GM21526 (cell line): Measurements from ENCODE around the gene FAH.
A peak's percentile ranks its signal among the peaks of the same experiment; 100 is the strongest.

Experiments
- ATAC-seq: cut with Tn5 transposase; IDR thresholded peaks from one replicate; pipeline ENCODE4 v1.9.1; 2021; ENCODE audit warnings: moderate library complexity; ENCODE audit not compliant: unreplicated experiment, low FRiP score

FAH gene

DNA sequence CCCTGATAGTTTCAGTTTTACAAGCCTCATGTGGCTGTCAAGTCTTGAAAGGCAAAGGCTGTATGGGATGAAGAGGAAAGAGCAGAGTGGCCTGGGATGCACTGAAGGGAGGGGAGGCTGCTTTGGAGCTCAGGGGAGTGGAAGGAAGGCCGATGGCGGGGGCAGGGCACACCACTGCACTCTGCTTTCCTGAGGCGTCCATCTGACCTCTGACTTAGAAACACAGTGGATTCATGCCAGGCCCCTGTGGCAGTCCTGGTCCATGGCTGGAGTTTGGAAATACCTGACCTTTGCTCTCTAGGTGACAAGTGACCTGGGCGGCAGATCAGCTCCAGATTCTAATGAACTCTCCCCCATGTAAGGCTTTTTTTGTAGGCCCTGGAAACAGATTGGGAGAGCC, 19.0 kb downstream of the FAH start:
- ATAC-seq = no peak

DNA sequence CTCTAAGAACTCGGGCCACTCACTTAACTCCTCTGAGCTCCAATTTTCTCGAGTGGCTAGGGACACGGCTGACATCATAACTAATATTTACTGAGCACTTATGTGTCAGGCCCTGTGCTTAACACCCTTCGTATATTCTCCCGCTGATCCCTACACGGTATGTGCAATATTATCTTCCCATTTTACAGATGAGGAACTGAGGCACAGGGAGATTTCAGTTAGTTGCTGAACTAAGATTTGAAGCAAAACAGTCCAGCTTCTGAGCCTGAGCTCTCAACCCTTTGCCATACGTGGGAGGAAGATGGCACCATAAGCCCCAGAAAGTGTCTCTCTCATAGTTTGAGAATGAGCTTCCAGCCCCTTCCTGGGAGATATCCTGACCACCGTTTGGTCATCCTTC, 19.6 kb downstream of the FAH start:
- no peak for ATAC-seq

DNA sequence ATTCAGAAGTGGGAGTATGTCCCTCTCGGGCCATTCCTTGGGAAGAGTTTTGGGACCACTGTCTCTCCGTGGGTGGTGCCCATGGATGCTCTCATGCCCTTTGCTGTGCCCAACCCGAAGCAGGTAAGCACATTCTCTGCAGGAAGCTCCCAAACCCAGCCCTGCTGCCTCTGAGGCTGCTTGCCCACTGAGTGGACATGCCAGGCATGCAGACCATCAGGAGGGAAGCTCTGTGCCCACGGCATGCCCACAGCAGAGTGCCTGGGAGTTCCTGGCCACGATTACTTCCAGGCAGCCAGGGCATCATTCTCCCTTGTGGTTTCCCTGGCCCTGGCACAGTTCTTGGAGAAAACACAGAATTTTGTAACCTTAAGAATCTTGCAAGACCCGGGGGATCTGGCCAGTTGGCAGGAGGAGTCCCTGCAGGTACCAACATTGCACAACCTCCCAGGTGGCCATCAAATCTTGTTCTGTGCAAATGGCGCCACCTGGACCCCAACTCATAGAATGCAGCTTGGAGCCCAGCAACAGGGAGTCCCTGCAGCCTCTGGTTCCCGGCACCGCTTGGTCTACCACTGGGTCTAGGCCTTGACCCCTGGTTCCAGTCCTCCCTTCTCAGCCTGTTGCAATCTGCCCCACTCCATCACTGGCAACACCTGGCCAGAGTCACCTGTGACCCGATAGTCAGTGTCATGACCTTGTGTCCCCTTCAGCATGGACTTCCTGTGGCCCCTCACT, 20.4 kb downstream of the FAH start:
- peak; percentile 74 for ATAC-seq

DNA sequence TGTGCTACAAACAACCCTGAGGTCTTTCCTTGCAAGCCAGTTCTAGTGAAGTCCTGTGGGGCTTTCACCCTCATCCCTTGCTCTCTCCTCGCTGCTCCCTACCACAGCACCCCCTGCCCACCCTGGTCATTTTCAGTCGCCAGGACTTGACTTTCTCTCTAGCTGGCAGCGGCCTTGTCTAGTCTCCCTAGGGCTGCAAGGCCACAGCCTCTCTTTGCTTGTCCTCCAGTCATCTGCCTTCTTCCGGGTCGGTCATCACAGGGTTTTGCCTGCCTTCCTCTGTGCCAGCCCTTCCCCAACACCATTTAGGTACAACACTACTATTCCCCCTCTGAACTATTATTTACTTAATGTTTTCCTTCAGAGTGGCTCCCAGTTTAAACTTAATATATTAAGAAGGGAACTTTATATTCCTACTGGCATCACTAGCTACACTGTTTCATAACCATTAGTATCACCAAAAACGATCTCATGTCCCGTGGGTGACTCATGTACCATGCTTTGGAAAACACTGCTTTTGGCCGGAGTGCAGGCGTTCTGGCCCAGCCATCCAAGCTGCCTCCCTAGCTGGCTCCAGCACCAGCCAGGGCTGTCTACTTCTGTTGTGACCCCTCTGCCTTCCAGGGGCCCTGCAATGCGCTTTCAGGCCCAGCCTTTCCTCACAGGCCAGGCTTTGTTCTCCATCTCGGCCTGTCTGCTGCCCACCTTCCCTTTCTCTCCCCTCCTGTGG, 21.4 kb downstream of the FAH start:
- ATAC-seq = no peak

DNA sequence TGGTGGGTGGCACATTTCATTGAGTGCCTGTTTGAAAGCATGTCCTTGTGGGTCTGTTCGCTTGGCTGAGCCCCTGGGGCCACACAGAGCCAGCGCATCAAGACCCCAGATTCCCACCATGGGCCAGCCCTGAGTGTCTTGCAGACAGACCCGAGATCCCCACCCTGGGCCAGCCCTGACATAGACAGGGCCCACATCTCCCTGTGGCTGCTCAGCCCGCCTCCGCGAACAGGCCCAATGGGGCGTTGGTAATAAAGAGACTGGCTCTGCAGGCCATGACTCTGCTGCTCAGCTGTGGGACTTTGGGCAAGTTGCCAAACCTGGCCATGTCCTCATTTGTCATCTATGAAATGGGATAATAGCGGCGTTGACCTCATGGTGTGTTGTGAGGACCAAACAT, 22.6 kb downstream of the FAH start:
- ATAC-seq = no peak

DNA sequence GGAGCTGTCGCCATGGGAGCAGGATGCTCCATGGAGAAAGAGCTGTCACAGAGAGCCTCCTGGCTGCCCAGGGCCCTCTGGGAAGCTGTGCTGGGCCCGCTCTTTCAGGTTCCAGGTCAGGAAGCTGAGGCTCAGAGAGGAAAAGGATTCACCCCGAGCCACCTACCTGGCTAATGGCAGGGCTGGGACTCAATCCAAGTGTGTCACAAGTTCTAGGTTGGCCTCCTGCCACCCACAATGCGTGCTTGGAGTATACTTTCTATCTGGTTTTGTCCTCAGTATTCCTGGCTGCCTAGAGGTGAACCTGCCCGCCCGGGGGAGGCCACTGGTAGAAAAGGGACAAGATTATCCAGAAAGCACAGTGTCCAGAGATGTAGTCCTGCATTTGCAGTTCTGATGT, 23.6 kb downstream of the FAH start:
- no peak for ATAC-seq

DNA sequence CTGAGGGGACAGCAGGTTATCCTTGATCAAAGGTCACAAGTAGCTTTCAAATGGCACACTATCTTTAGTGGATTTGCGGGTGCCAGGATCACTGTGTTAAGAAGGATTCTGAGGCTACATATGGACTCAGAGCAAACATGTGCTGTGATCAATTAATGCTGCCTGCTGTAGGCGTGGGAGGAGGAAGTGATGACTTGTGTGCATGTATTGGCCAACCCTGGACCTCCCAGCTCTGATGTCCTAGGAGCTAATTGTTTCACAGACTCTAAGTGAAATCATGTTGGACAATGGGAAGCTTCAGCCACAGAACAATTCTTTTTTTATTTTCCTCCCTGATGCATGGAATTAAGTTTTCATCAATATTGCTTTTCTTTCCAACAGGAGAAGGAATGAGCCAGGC, 24.4 kb downstream of the FAH start:
- ATAC-seq = no peak

DNA sequence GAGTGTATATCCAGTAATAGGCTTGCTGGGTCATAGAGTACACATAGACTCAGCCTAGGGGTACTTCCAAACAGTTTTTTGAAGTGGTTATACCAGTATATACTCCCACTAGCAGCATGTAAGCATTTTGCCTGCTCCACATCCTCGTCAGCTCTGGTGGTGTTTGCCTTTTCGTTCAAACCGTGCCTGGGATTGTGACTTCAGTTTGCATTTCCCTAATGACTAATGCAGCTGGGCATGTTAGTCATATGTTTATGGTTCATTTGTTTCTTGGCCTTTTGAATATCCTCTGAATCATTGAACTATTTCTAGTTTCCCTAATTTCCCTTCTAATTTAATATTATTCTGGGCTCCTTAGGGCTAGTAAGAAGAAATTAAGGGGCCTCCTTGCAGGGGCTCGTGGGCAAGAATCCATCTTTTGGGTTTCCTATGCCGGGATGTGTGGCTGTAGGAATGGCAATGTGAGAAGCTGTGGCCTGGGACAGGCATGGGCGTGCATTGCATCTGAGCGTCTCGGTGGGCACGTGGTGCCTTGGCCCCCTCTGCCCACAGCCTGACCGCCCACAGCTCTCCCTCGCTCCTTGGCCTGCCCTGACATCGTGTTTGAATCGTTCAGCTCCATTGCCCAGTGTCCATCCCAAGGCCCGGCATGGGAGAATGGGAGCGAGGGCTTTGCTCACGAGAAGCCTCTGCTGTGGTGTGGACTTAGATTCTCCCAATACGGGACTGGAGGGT, 26.4 kb downstream of the FAH start:
- ATAC-seq = no peak

DNA sequence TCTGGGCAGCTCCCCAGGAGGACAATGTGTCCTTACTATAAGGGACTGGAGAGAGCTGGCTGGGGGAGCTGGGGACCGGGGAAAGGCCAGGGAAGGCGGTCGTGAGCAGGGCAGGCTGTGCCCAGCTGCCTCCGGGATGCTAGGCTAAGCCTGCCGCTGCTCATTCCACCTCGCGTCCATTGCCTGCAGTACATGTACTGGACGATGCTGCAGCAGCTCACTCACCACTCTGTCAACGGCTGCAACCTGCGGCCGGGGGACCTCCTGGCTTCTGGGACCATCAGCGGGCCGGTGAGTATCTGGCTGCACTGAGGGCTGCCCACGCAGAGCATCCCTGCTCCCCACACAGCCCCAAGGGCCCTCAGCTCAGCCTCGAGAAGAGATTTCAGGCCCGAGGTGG, 27.1 kb downstream of the FAH start:
- ATAC-seq = no peak

DNA sequence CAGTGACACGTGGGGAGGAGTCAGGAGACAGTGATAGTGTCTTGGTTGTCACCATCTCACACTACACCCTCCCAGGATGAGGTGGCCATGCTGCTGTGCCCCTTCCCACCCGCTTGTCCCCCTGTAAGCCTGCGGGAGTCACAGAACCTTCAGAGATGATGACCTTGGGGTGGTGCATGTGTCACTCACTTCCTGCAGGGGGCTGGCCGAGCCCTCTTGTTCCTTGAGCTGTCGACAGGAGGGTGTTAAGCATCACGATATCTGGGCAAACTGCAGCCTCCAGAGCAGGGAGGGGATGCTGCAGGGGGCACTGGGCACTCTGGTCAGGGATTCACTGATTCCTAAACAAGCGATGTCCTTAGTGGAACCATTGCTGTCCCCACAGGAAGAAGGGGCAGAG, 27.7 kb downstream of the FAH start:
- ATAC-seq = no peak

DNA sequence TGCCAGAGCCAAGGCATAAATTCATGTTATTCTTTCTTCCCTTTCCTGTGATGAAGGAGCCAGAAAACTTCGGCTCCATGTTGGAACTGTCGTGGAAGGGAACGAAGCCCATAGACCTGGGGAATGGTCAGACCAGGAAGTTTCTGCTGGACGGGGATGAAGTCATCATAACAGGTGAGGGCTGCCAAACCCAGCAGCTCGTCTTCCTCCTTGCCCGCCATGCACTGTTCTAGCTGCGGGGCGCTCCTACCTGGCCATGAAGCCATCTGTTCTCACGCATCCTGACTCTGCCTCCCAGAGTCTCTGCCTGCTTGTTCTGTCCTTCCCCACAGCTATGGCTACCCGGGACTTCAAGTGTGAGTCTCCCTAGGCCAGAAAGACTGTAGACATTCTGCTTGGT, 28.2 kb downstream of the FAH start:
- no peak for ATAC-seq

DNA sequence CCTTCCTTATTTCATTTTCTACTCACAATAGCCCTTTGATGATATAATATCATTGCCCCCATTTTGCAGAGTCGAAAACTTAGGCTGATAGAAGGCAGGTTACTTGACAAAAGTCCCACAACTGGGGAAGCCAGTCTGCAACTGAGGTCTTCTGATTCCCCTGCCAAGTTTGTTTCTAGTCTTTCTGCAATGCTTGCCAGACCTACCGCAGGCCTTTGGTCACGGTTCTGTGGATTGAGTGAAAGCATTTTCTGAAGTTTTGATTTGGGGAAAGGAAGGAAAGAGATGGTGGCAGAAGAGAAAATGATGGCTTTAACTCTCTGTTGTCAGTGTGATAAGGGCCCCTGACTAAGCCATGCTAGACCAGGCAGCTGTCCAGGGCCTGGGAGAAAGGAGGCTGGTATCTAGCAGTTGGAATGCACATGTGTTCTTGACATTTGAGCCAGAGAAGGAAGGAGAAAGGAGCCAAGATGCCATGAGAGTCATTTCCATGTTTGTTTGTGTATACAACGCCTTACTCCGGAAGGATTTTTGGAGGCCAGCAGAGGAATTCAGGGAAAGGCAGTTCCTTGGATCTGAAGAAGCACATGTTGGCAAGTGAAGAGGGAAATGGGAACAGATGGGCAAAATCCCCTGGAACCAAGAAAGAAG, 29.9 kb downstream of the FAH start:
- ATAC-seq = no peak

DNA sequence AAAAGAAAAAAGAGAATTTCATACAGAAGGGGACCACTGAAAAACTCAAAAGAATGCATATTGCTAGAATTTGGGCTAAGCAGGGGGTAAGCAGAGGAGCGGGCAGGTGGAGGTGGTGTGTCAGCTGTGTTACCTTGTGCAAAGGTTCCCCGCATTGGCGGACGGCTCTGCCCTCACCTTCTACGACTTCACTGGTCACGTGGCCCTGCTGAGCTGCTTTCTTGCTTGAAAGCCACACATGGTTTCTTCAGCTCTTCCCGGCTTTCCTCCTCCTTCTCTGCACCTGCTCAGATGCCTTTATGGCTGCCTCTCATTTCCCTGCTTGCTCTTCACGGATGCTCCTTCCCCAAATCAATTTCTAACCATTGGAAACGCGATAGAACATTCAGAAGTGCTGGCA, 30.5 kb downstream of the FAH start:
- no peak for ATAC-seq

DNA sequence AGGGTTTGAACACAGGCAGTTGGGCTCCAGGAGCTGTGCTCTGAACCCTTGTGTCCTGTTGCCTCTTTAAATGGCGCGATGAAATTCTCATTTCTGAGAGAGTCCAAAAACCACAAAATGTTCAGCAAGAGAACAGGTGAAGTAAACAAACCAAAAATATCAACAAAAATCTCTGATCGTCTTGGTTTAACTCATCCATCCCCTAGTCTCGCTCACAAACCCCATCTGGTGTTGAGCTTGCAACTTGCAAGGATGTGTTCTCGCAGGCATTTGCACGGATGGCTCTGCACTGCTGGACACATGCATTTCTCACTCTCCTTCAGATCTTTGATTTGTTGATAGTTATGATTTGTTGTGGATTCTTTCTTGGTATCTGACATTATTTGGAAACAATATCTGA, 31.1 kb downstream of the FAH start:
- no peak for ATAC-seq

DNA sequence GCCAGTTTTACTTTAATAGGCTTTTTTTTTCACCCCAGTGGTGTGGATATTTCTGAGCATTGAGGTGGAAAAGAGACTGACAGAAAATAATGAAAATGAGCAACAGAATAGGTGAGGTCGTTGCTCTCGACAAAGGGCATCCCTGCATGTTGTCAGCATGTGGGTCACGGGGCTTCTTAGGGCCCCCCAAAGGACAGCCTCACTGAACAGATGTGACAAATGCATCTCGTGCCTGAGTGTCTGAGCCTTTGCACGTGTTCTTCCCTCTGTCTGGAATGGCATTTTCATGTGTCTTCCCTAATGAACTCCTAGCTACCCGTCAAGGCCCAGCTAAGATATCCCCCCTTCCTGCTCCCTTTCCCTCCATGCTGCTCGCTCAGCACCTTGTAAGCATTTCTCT, 31.8 kb downstream of the FAH start:
- no peak for ATAC-seq

DNA sequence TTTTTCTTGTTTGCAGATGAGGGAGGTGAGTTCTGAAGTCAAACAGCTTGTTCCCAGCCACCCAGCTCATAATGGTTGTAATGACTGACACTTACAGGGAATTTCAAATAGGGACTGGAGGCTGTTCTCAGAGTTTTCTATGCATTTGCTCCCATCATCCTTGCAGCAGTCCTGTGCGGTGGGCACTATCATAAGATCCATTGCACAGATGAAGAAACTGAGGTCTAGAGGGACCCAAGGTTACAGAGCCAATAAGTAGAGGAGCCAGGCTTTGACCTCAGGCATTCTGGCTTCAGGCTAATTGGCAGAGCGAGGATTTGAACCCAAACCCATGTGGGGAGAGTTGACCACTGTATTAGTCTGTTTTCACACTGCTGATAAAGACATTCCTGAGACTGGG, 32.4 kb downstream of the FAH start:
- ATAC-seq = no peak

DNA sequence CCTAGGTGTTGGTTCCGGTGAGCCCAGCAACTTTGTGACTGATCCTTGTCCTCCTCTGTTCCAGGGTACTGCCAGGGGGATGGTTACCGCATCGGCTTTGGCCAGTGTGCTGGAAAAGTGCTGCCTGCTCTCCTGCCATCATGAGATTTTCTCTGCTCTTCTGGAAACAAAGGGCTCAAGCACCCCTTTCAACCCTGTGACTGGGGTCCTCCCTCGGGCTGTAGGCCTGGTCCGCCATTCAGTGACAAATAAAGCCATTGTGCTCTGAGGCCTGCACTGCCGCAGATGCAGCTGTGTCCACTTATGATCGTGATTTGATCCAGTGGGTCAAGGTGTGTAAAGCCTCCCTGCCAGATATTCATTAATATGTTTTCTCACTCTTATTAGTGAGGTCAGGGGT, 33.3 kb downstream of the FAH start:
- ATAC-seq = no peak

DNA sequence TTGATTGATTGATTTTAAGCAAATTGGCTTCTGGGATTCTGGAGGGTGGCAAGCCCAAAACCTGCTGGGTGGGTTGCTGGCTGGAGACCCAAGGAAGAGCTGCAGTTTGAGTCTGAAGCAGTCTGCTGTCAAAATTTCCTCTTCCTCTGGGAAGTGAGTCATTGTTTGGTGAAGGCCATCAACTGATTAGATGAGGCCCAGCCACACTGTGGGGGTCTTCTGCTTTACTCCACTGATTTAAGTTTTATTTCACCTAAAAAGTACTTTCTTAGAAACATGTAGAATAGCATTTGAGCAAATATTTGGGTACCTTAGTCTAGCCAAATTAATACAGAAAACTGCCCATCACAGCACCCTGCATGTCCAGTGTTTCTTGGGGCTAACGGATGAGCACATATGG, 33.8 kb downstream of the FAH start:
- ATAC-seq = no peak

DNA sequence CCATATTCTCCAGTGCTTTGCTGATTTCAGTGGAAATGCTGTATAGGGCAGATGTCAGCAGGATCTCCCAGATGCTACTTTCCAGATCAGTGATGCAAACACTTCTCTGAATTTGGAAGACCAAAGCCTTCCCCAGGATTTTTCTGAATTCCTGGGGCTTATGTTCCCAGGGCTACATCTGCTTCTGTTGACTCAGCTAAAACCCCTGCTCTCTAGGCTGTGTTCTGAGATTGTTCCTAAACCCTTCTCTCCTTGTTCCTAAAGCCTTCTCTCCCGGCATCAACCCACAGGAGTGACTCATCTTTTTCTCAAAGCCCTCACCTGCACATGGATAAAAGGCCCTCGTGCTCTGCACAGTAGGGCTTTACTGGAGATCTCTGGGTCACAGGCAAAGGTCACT, 35.5 kb downstream of the FAH start:
- no peak for ATAC-seq

DNA sequence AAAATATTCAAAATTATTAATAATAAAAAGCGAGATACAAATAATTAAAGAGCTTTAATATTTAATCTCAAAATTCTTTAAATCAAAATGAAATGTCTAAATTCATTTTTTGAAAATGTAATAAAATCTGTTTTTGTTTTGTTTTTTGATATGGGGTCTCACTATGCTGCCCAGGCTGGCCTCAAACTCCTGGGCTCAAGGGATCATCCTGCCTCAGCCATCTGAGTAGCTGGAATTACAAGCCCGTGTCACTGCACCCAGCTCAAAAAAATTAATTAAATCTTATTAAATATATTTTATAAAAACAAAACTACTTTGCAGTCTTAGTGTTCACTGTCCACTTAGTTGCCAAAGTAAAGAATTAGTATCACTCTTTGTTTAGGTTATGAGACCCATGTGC, 38.4 kb downstream of the FAH start:
- ATAC-seq = no peak

DNA sequence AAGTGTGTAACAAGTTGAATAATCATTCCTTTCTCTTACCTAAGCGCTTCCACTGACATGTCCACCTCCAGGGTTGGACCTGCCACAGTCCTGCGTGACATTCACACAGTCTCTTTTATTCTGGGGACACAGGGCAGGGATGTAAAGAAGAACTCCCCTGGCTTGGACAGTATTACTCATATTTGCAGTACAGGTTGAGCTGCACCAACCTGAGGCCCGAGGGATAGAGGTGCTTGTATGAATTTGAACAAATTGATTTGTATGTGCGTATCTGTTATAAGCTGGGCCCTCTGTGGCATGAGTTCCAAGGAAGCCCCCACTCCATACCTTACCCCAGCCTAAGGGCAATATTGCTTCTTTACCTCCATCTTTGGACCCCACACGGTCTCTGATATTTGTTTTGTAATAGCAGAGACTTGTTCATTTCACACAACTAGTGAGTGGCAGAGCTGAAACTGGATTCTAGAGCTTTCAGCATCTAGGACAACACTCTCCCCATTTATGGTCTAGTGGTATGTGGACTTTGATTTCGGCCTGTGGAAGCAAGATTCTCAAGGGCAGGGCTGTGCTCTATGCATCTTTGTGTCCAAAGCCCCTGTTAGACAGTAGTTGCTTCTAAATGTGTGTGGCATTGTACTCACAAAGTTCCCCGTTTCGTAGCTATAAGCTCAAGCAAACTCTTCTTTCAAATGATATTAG, 39.2 kb downstream of the FAH start:
- no peak for ATAC-seq
